ENCODE measurements around the gene THEM5. TPM values are rescaled to one million over a fixed set of nuclear protein-coding genes. Genes with fewer than 3 reads are reported as not detected.

Gene THEM5
- total and polyA plus RNA-seq, 8 donors, result 0.67 to 1.2 (median 1.00) TPM; not detected in 2

GRCh38 chr1:151801310-151801820 lies 52.1 kb downstream of the THEM5 start:
- H3K27ac ChIP-seq, result no peak overlapping the region
- no peaks in the 10 kb centered on the region for H3K36me3 ChIP-seq
- DNase-seq, result no peak
- H3K27me3 ChIP-seq, result peaks cover 0 to 17% of the 10 kb centered on the region in 2 donors
- H3K9me3 ChIP-seq, result no peaks in the 10 kb centered on the region
- H3K4me1 ChIP-seq, result no peaks in the 10 kb centered on the region
- H3K4me3 ChIP-seq, result no peak overlapping the region
- ATAC-seq, result no peak
- intact Hi-C loops (cut with DNase I), result no loop called here
- TF ChIP-seq, protein P1, sequence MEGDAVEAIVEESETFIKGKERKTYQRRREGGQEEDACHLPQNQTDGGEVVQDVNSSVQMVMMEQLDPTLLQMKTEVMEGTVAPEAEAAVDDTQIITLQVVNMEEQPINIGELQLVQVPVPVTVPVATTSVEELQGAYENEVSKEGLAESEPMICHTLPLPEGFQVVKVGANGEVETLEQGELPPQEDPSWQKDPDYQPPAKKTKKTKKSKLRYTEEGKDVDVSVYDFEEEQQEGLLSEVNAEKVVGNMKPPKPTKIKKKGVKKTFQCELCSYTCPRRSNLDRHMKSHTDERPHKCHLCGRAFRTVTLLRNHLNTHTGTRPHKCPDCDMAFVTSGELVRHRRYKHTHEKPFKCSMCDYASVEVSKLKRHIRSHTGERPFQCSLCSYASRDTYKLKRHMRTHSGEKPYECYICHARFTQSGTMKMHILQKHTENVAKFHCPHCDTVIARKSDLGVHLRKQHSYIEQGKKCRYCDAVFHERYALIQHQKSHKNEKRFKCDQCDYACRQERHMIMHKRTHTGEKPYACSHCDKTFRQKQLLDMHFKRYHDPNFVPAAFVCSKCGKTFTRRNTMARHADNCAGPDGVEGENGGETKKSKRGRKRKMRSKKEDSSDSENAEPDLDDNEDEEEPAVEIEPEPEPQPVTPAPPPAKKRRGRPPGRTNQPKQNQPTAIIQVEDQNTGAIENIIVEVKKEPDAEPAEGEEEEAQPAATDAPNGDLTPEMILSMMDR (IDR thresholded peaks at IDR 0.05), result no peak

DNA sequence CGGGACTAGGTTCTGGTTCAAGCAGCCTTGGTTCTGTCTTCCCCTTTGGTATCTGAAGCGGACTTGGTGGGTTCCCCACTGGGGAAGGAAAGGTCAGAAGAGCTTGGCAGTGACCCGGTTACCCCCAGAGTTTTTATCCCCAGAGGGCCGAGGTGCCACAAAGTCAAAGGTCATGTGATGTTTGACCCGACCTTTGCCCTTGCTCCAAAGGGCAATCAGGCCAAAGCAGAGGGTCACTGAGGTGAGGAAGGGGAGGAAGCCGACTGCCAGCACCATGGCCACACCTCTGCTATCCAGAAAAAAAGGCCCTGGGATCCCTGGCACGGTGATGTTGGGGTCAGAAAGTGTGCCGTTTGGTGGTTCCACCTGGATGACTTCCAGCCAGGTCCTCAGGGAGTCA lies 52.7 kb downstream of the THEM5 start:
- TF ChIP-seq, protein P1 (IDR thresholded peaks at IDR 0.05), result no peak

GRCh38 chr1:151799179-151800022 lies 54.1 kb downstream of the THEM5 start:
- Histone ChIP-seq H3K4me1 (no peaks in the 10 kb centered on the region), H3K27ac (no peak overlapping the region), H3K4me3 (no peak overlapping the region), H3K27me3 (peaks cover 0 to 17% of the 10 kb centered on the region in 2 donors), H3K9me3 (no peaks in the 10 kb centered on the region), H3K36me3 (no peaks in the 10 kb centered on the region)
- intact Hi-C loops (cut with DNase I), result no loop called here
- ATAC-seq, result no peak
- DNase-seq, result no peak
- TF ChIP-seq, protein P1 (IDR thresholded peaks at IDR 0.05), result no peak

More for the DNA sequence above, 52.7 kb downstream of the THEM5 start:
- peaks cover 0 to 17% of the 10 kb centered on the region in 2 donors for H3K27me3 ChIP-seq
- intact Hi-C loops (cut with DNase I), result no loop called here
- no peak overlapping the region for H3K4me3 ChIP-seq
- DNase-seq (no peak), ATAC-seq (no peak)
- H3K36me3 ChIP-seq, result no peaks in the 10 kb centered on the region
- no peaks in the 10 kb centered on the region for H3K9me3 ChIP-seq
- H3K27ac ChIP-seq, result no peak overlapping the region
- H3K4me1 ChIP-seq, result no peaks in the 10 kb centered on the region

DNA sequence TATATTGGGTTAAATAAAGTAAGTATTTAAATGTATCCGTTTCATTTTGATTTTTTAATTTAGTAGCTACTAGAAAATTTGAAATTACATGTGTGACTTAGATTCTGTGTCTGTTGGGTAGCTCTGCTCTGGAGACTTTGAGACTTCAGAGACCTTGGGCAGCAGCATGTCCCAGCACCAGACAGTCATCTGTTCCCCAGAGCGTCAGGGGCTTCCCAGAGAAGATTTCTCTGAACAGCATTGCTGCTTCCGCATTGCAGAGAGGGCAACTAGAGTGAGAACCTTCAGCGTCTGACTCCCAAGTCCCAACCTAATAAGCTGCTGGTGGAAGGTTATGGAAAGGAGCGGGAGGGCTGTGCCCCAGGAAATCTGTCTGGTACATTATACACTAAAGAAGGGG lies 54.9 kb downstream of the THEM5 start:
- H3K27me3 ChIP-seq, result peaks cover 0 to 17% of the 10 kb centered on the region in 2 donors
- intact Hi-C loops (cut with DNase I), result no loop called here
- no peak for DNase-seq
- TF ChIP-seq, protein P1 (IDR thresholded peaks at IDR 0.05), result no peak
- H3K4me1 ChIP-seq, result no peaks in the 10 kb centered on the region
- H3K36me3 ChIP-seq, result no peaks in the 10 kb centered on the region
- no peak overlapping the region for H3K27ac ChIP-seq
- no peaks in the 10 kb centered on the region for H3K9me3 ChIP-seq
- no peak for ATAC-seq
- H3K4me3 ChIP-seq, result no peak overlapping the region

Other genes starting within 250 kb of the THEM5 start
- 10 to 100 TPM; 45.8 to 64.5 TPM for gene SNX27, start 241.7 kb downstream of the THEM5 start, total RNA-seq
- 10 to 100 TPM; 21.5 to 26.7 (median 23.5) TPM for gene SNX27, start 241.7 kb downstream of the THEM5 start, polyA plus RNA-seq (ENCODE audit: insufficient read length in 6 of 6)
- not detected for gene CELF3, start 136.9 kb downstream of the THEM5 start, total RNA-seq
- 1 to 10 TPM in 1 of 6 donors, under 1 TPM in 5; 0.72 to 1.4 (median 0.90) TPM for gene CELF3, start 136.9 kb downstream of the THEM5 start, polyA plus RNA-seq (ENCODE audit: insufficient read length in 6 of 6)
- 1 to 10 TPM in 1 of 2 donors, not detected in 1; 4.0 TPM for gene RIIAD1, start 132.2 kb downstream of the THEM5 start, total RNA-seq
- gene RIIAD1, start 132.2 kb downstream of the THEM5 start, polyA plus RNA-seq (ENCODE audit: insufficient read length in 6 of 6), result 1 to 10 TPM in 5 of 6 donors, under 1 TPM in 1; 0.39 to 1.9 (median 1.6) TPM
- gene MRPL9, start 90.2 kb downstream of the THEM5 start, total RNA-seq, result 10 to 100 TPM; 42.5 to 57.5 TPM
- gene MRPL9, start 90.2 kb downstream of the THEM5 start, polyA plus RNA-seq (ENCODE audit: insufficient read length in 6 of 6), result 100 to 1,000 TPM; 102 to 132 (median 120) TPM
- gene TDRKH, start 63.2 kb downstream of the THEM5 start, total RNA-seq, result 10 to 100 TPM; 10.5 to 13.3 TPM
- gene TDRKH, start 63.2 kb downstream of the THEM5 start, polyA plus RNA-seq (ENCODE audit: insufficient read length in 6 of 6), result 10 to 100 TPM; 10.8 to 13.3 (median 11.7) TPM
- gene LINGO4, start 48.3 kb downstream of the THEM5 start, total RNA-seq, result under 1 TPM; 0.06 to 0.63 TPM
- under 1 TPM in 4 of 6 donors, not detected in 2; 0.07 to 0.17 (median 0.12) TPM for gene LINGO4, start 48.3 kb downstream of the THEM5 start, polyA plus RNA-seq (ENCODE audit: insufficient read length in 6 of 6)
- gene RORC, start 21.9 kb downstream of the THEM5 start, total RNA-seq, result 10 to 100 TPM in 1 of 2 donors, 1 to 10 TPM in 1; 5.4 to 11.8 TPM
- 10 to 100 TPM in 4 of 6 donors, 1 to 10 TPM in 2; 6.5 to 11.0 (median 10.3) TPM for gene RORC, start 21.9 kb downstream of the THEM5 start, polyA plus RNA-seq (ENCODE audit: insufficient read length in 6 of 6)
- under 1 TPM; 0.26 to 0.55 TPM for gene C2CD4D, start 13.9 kb downstream of the THEM5 start, total RNA-seq
- gene C2CD4D, start 13.9 kb downstream of the THEM5 start, polyA plus RNA-seq (ENCODE audit: insufficient read length in 6 of 6), result under 1 TPM; 0.31 to 0.92 (median 0.53) TPM
- 10 to 100 TPM; 10.6 to 13.7 TPM for gene THEM4, start 55.8 kb upstream of the THEM5 start, total RNA-seq
- gene THEM4, start 55.8 kb upstream of the THEM5 start, polyA plus RNA-seq (ENCODE audit: insufficient read length in 6 of 6), result 10 to 100 TPM; 25.5 to 36.8 (median 33.8) TPM
- gene S100A10, start 140.1 kb upstream of the THEM5 start, total RNA-seq, result 1,000 to 10,000 TPM; 1,069 to 1,250 TPM
- gene S100A10, start 140.1 kb upstream of the THEM5 start, polyA plus RNA-seq (ENCODE audit: insufficient read length in 6 of 6), result 100 to 1,000 TPM; 415 to 615 (median 485) TPM
- 100 to 1,000 TPM; 671 to 868 TPM for gene S100A11, start 183.3 kb upstream of the THEM5 start, total RNA-seq
- 100 to 1,000 TPM; 203 to 307 (median 233) TPM for gene S100A11, start 183.3 kb upstream of the THEM5 start, polyA plus RNA-seq (ENCODE audit: insufficient read length in 6 of 6)
- gene TCHHL1, start 235.4 kb upstream of the THEM5 start, total RNA-seq, result not detected
- not detected for gene TCHHL1, start 235.4 kb upstream of the THEM5 start, polyA plus RNA-seq (ENCODE audit: insufficient read length in 6 of 6)